Stomach (tissue), 4 donors: ENCODE data around the gene URI1.
"Not testable (repeated sequence)": the region's sequence is repeated elsewhere in the genome, so short reads cannot be mapped to it uniquely, and the experiment has no call there.

ENCODE experiments used
- POLR2A ChIP-seq, 4 donors: fragments of 450-650 bp; IDR thresholded peaks; one replicate each; pipeline ENCODE4 v1.6.1; 2016; ENCODE audit warnings: antibody characterized with exemption in 4 of 4, control low read depth in 2 of 4, mild to moderate bottlenecking in 1 of 4, moderate library complexity in 1 of 4
- POLR2AphosphoS5 ChIP-seq, 3 donors: sonication (generic); formaldehyde crosslinking; IDR thresholded peaks; one replicate each; pipeline ENCODE4 v1.6.1; 2016; ENCODE audit warnings: antibody characterized with exemption in 3 of 3
- TF ChIP-seq, protein P1 (sequence below), 7 experiments: fragments of 450-650 bp in 4 of 7; fragments of 200-600 bp in 3 of 7; sonication (generic) in 3 of 7; IDR thresholded peaks; one replicate each; pipeline ENCODE4 v1.5.1; 2016 to 2019; ENCODE audit warnings: antibody characterized with exemption in 7 of 7, control low read depth in 2 of 7, mild to moderate bottlenecking in 1 of 7

DNA sequence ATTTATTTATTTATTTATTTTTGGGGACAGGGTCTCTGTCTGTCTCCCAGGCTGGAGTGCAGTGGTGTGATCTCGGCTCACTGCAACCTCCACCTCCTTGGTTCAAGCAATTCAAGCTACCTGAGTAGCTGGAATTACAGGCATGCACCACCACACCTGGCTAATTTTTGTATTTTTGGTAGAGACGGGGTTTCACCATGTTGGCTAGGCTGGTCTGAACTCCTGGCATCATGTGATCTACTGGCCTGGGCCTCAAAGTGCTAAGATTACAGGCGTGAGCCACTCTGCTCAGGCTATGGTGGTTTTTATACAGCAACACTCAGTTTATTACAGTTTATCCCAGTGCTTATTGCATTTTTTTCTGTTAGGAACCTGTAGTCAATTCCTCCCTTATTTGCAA, 24.1 kb downstream of the URI1 start:
- TF ChIP-seq POLR2A, POLR2AphosphoS5 (IDR thresholded peaks at IDR 0.05): not testable (repeated sequence)
- TF ChIP-seq, protein P1, sequence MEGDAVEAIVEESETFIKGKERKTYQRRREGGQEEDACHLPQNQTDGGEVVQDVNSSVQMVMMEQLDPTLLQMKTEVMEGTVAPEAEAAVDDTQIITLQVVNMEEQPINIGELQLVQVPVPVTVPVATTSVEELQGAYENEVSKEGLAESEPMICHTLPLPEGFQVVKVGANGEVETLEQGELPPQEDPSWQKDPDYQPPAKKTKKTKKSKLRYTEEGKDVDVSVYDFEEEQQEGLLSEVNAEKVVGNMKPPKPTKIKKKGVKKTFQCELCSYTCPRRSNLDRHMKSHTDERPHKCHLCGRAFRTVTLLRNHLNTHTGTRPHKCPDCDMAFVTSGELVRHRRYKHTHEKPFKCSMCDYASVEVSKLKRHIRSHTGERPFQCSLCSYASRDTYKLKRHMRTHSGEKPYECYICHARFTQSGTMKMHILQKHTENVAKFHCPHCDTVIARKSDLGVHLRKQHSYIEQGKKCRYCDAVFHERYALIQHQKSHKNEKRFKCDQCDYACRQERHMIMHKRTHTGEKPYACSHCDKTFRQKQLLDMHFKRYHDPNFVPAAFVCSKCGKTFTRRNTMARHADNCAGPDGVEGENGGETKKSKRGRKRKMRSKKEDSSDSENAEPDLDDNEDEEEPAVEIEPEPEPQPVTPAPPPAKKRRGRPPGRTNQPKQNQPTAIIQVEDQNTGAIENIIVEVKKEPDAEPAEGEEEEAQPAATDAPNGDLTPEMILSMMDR (IDR thresholded peaks at IDR 0.05) = not testable (repeated sequence)
